Testis (tissue), 3 donors: ENCODE measurements around the gene PITPNM1. TPM values are rescaled to one million over a fixed set of nuclear protein-coding genes. Genes with fewer than 3 reads are reported as not detected.

ENCODE experiments used
- DNase-seq: peaks from one replicate; pipeline ENCODE4 v3.0.0-alpha.2; 2019
- H3K27ac ChIP-seq, 2 donors: fragments of 200-600 bp; sonication (generic); one replicate each; pipeline ENCODE4 v1.5.1; 2019
- H3K27me3 ChIP-seq: fragments of 200-600 bp; sonication (generic); one replicate; pipeline ENCODE4 v1.5.1; 2019
- H3K36me3 ChIP-seq: fragments of 200-600 bp; sonication (generic); one replicate; pipeline ENCODE4 v1.5.1; 2017; ENCODE audit warnings: low read depth; ENCODE audit errors: missing control alignments
- H3K4me1 ChIP-seq: fragments of 200-600 bp; sonication (generic); one replicate; pipeline ENCODE4 v1.5.1; 2019
- H3K4me3 ChIP-seq, 2 donors: fragments of 200-600 bp; sonication (generic); one replicate each; pipeline ENCODE4 v1.5.1; 2017 to 2019
- H3K9me3 ChIP-seq: fragments of 200-600 bp; sonication (generic); one replicate; pipeline ENCODE4 v1.5.1; 2017
- CTCF ChIP-seq, 3 experiments: fragments of 450-650 bp in 2 of 3; fragments of 200-600 bp in 1 of 3; sonication (generic) in 1 of 3; IDR thresholded peaks; one replicate each; pipeline ENCODE4 v1.5.1; 2016 to 2019; ENCODE audit warnings: antibody characterized with exemption in 3 of 3, mild to moderate bottlenecking in 2 of 3, moderate library complexity in 1 of 3
- POLR2A ChIP-seq: fragments of 450-650 bp; IDR thresholded peaks from one replicate; pipeline ENCODE4 v1.6.1; 2017; ENCODE audit warnings: antibody characterized with exemption, mild to moderate bottlenecking, moderate library complexity
- WGBS, 2 donors: methylation state at CpG; one replicate each; pipeline ENCODE4 v1.1.5; 2018; 5-methylcytosine and 5-hydroxymethylcytosine counted together
- intact Hi-C: fragments of 100-400 bp; cut with DNase I; formaldehyde crosslinking; loops from one replicate; pipeline ENCODE4 v1.15.1; 2023; ENCODE audit warnings: low total_unique reads
- polyA plus RNA-seq: library from polyadenylated mRNA; stranded (reverse); fragments of 350-450 nt; fragmentation: Illumina TruSeq; extraction: RNeasy Lipid Tissue Mini Kit (QIAGEN cat#74804); gene quantifications from one replicate; pipeline ENCODE4 v1.2.3, GENCODE V29; 2014; ENCODE audit warnings: low read depth, low replicate concordance; ENCODE audit not compliant: insufficient read depth
- total RNA-seq, 2 donors: library from RNA; depleted of rRNA; stranded (reverse); fragments of >200 nt; gene quantifications; one replicate each; pipeline ENCODE4 v1.2.3, GENCODE V29; 2016

PITPNM1 gene
- total and polyA plus RNA-seq, 3 donors from 2014 or later: 15.5 to 23.5 (median 19.6) TPM

GRCh38 chr11:67472882-67473281, 32.3 kb downstream of the PITPNM1 start:
- no peak for TF ChIP-seq POLR2A
- no peak for TF ChIP-seq CTCF (IDR thresholded peaks at IDR 0.05)
- Histone ChIP-seq H3K9me3 (no peaks in the 10 kb centered on the region), H3K4me3 (no peak overlapping the region), H3K27ac (no peak overlapping the region), H3K36me3 (no peaks in the 10 kb centered on the region), H3K27me3 (no peaks in the 10 kb centered on the region), H3K4me1 (peaks cover 5% of the 10 kb centered on the region)
- WGBS, 2 donors: 73 to 75% methylated on average over 7 of the region's 7 CpGs
- DNase-seq: no peak
- intact Hi-C loops: no loop called here

GRCh38 chr11:67470337-67471002, 34.7 kb downstream of the PITPNM1 start:
- Histone ChIP-seq H3K4me1 (peaks cover 9% of the 10 kb centered on the region), H3K27ac (no peak overlapping the region), H3K9me3 (no peaks in the 10 kb centered on the region), H3K4me3 (no peak overlapping the region), H3K27me3 (no peaks in the 10 kb centered on the region), H3K36me3 (no peaks in the 10 kb centered on the region)
- TF ChIP-seq POLR2A (no peak), CTCF (IDR thresholded peaks at IDR 0.05) (no peak)
- WGBS, 2 donors: 62 to 72% methylated on average over 8 of the region's 8 CpGs
- DNase-seq: no peak
- intact Hi-C loops: no loop called here

GRCh38 chr11:67469508-67469811, 35.7 kb downstream of the PITPNM1 start:
- WGBS, 2 donors: 1 to 7% methylated on average over 9 of the region's 9 CpGs

GRCh38 chr11:67468759-67469507, 36.2 kb downstream of the PITPNM1 start, which contains the start of gene TMEM134:
TMEM134 (minus strand) TSS chr11:67469251; CDS start chr11:67469192, 59 bp downstream.
- peak; percentile 94 for DNase-seq
- Histone ChIP-seq H3K36me3 (no peaks in the 10 kb centered on the region), H3K9me3 (no peaks in the 10 kb centered on the region), H3K4me3 (peak within 1 kb of the TSS; percentile 77 to 90), H3K27ac (peak within 1 kb of the TSS; percentile 86 to 91), H3K27me3 (no peaks in the 10 kb centered on the region), H3K4me1 (peaks cover 12% of the 10 kb centered on the region)
- WGBS, 2 donors: 1% methylated on average over 48 of the region's 76 CpGs; no CpG with 5 or more reads in 1 of the 2 donors
- TF ChIP-seq CTCF (IDR thresholded peaks at IDR 0.05) (peak in 2 of 3 experiments; percentile 27 to 38), POLR2A (no peak)
- intact Hi-C loops: no loop called here

More at GRCh38 chr11:67469508-67469811, 35.7 kb downstream of the PITPNM1 start:
- Histone ChIP-seq H3K36me3 (no peaks in the 10 kb centered on the region), H3K9me3 (no peaks in the 10 kb centered on the region), H3K4me3 (peak overlapping the region; percentile 77 to 90), H3K4me1 (peaks cover 9% of the 10 kb centered on the region), H3K27me3 (no peaks in the 10 kb centered on the region), H3K27ac (peak overlapping the region; percentile 86 to 91)
- DNase-seq: no peak
- no peak for TF ChIP-seq POLR2A
- intact Hi-C loops: no loop called here

- Histone ChIP-seq H3K27me3 (no peaks in the 10 kb centered on the region), H3K36me3 (no peaks in the 10 kb centered on the region), H3K9me3 (no peaks in the 10 kb centered on the region), H3K4me3 (peak overlapping the region; percentile 77 to 90), H3K27ac (peak overlapping the region; percentile 68 to 91), H3K4me1 (peaks cover 12% of the 10 kb centered on the region)
- DNase-seq: no peak
- WGBS, 2 donors: 0 to 2% methylated on average over 5 to 6 of the region's 6 CpGs
- TF ChIP-seq POLR2A (no peak), CTCF (IDR thresholded peaks at IDR 0.05) (no peak)
- intact Hi-C loops: no loop called here
Observed at GRCh38 chr11:67468456-67468758, 36.8 kb downstream of the PITPNM1 start.
